Right hindlimb (tissue), 1 donor: ENCODE measurements around the gene SHC3.
"Not testable (repeated sequence)": the region's sequence is repeated elsewhere in the genome, so short reads cannot be mapped to it uniquely, and the experiment has no call there.

Experiments
- DNase-seq: peaks from one replicate; pipeline ENCODE4 v3.0.0-alpha.2; 2018

Gene SHC3

GRCh38 chr9:89177944-89178829, at the start of gene SHC3:
TSS of gene SHC3 (minus strand) at chr9:89178818. CDS start at chr9:89178460, 358 bp downstream.
- DNase-seq: no peak

- DNase-seq: peak; percentile 49
These were observed 47.4 kb upstream of the SHC3 start for GRCh38 chr9:89225991-89226471.

- DNase-seq: peak; percentile 37
These were observed 47.0 kb upstream of the SHC3 start for GRCh38 chr9:89225587-89225986.

- no peak for DNase-seq
These were observed 46.4 kb upstream of the SHC3 start for GRCh38 chr9:89225036-89225435.

- DNase-seq: no peak
These were observed 46.0 kb upstream of the SHC3 start for GRCh38 chr9:89224633-89225032.

GRCh38 chr9:89223396-89223977, 44.9 kb upstream of the SHC3 start:
- DNase-seq: no peak

- no peak for DNase-seq
These were observed 41.0 kb upstream of the SHC3 start for GRCh38 chr9:89219637-89220036.

GRCh38 chr9:89218040-89218928, 39.7 kb upstream of the SHC3 start:
- DNase-seq: no peak

- DNase-seq: no peak
These were observed 36.7 kb upstream of the SHC3 start for GRCh38 chr9:89215342-89215741.

- no peak for DNase-seq
These were observed 34.8 kb upstream of the SHC3 start for GRCh38 chr9:89213396-89213880.

- DNase-seq: no peak
These were observed 33.6 kb upstream of the SHC3 start for GRCh38 chr9:89212171-89212570.

GRCh38 chr9:89209311-89209710, 30.7 kb upstream of the SHC3 start:
- DNase-seq: not testable (repeated sequence)

GRCh38 chr9:89207026-89207425, 28.4 kb upstream of the SHC3 start:
- no peak for DNase-seq

- no peak for DNase-seq
These were observed 26.2 kb upstream of the SHC3 start for GRCh38 chr9:89204801-89205200.

GRCh38 chr9:89195131-89195797, 16.6 kb upstream of the SHC3 start:
- DNase-seq: no peak

GRCh38 chr9:89194421-89195130, 16.0 kb upstream of the SHC3 start:
- DNase-seq: no peak

- no peak for DNase-seq
These were observed 12.4 kb upstream of the SHC3 start for GRCh38 chr9:89191004-89191403.

GRCh38 chr9:89189215-89189614, 10.6 kb upstream of the SHC3 start:
- no peak for DNase-seq

- no peak for DNase-seq
These were observed 9.3 kb upstream of the SHC3 start for GRCh38 chr9:89187950-89188349.

- DNase-seq: no peak
These were observed 8.9 kb upstream of the SHC3 start for GRCh38 chr9:89187541-89187940.

GRCh38 chr9:89186960-89187359, 8.3 kb upstream of the SHC3 start:
- no peak for DNase-seq

- DNase-seq: no peak
These were observed 7.4 kb upstream of the SHC3 start for GRCh38 chr9:89185980-89186379.
